ENCODE measurements around the gene HDAC6.

DNA sequence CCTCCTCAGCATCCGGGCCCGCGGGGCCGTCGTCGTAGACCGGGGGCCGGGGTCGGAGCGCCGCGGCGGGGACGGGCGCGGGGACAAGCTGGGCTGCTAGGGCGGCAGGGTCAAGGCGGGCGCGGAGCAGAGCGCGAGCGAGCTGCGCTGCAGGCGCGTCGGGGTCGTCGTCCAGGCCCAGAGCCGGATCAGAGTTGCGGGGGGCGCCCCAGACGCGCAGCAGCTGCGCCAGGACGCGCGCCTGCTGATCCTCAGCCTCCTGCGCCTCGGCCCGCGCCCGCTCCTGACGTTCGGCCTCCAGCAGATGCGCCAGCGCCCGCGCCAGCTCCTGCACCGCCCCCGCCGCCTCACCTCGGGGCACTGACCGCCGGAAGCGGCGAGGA is 30.0 kb downstream of the HDAC6 start:
- no peak for TF ChIP-seq POLR2A (IDR thresholded peaks at IDR 0.05)
- TF ChIP-seq, protein P1, sequence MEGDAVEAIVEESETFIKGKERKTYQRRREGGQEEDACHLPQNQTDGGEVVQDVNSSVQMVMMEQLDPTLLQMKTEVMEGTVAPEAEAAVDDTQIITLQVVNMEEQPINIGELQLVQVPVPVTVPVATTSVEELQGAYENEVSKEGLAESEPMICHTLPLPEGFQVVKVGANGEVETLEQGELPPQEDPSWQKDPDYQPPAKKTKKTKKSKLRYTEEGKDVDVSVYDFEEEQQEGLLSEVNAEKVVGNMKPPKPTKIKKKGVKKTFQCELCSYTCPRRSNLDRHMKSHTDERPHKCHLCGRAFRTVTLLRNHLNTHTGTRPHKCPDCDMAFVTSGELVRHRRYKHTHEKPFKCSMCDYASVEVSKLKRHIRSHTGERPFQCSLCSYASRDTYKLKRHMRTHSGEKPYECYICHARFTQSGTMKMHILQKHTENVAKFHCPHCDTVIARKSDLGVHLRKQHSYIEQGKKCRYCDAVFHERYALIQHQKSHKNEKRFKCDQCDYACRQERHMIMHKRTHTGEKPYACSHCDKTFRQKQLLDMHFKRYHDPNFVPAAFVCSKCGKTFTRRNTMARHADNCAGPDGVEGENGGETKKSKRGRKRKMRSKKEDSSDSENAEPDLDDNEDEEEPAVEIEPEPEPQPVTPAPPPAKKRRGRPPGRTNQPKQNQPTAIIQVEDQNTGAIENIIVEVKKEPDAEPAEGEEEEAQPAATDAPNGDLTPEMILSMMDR (IDR thresholded peaks at IDR 0.05), result no peak

Data from lower leg skin (tissue), 3 donors.